GM18909 (cell line): Measurements from ENCODE around the gene AQP12B.

Source experiments
- ATAC-seq: cut with Tn5 transposase; IDR thresholded peaks from one replicate; pipeline ENCODE4 v1.9.1; 2021; ENCODE audit warnings: mild to moderate bottlenecking; ENCODE audit not compliant: unreplicated experiment, poor library complexity

AQP12B gene

GRCh38 chr2:240718896-240719490 is 36.3 kb upstream of the AQP12B start:
- ATAC-seq, result no peak

GRCh38 chr2:240717681-240718581 is 35.2 kb upstream of the AQP12B start:
- no peak for ATAC-seq

- no peak for ATAC-seq
Observed at GRCh38 chr2:240717181-240717641, 34.5 kb upstream of the AQP12B start.

GRCh38 chr2:240716130-240716798 is 33.6 kb upstream of the AQP12B start:
- ATAC-seq, result no peak

- no peak for ATAC-seq
Observed at GRCh38 chr2:240714747-240715725, 32.4 kb upstream of the AQP12B start.

- ATAC-seq, result no peak
Observed at GRCh38 chr2:240713928-240714746, 31.5 kb upstream of the AQP12B start.

GRCh38 chr2:240713071-240713927 is 30.6 kb upstream of the AQP12B start:
- ATAC-seq, result no peak

- no peak for ATAC-seq
Observed at GRCh38 chr2:240712121-240712520, 29.4 kb upstream of the AQP12B start.

GRCh38 chr2:240711701-240712100 is 29.0 kb upstream of the AQP12B start:
- ATAC-seq, result no peak

- ATAC-seq, result no peak
Observed at GRCh38 chr2:240711296-240711695, 28.6 kb upstream of the AQP12B start.

GRCh38 chr2:240708457-240708856 is 25.8 kb upstream of the AQP12B start:
- ATAC-seq, result no peak

- no peak for ATAC-seq
Observed at GRCh38 chr2:240707821-240708220, 25.1 kb upstream of the AQP12B start.

- ATAC-seq, result no peak
Observed at GRCh38 chr2:240707043-240707756, 24.5 kb upstream of the AQP12B start.

- no peak for ATAC-seq
Observed at GRCh38 chr2:240705204-240705791, 22.6 kb upstream of the AQP12B start.

GRCh38 chr2:240704651-240705050 is 22.0 kb upstream of the AQP12B start:
- no peak for ATAC-seq

GRCh38 chr2:240703417-240704341 is 21.0 kb upstream of the AQP12B start:
- ATAC-seq, result no peak
